HT1080 (cell line): ENCODE results near the gene TCAP. TPM values are rescaled to one million over a fixed set of nuclear protein-coding genes. Genes with fewer than 3 reads are reported as not detected.

ENCODE experiments used
- DNase-seq: peaks from one replicate; pipeline ENCODE4 v3.0.0-alpha.2; 2015; ENCODE audit warnings: low read depth
- total RNA-seq: library from RNA; depleted of rRNA; stranded (reverse); fragments of >200 nt; shearing (Covaris generic); gene quantifications from 2 replicates; pipeline ENCODE4 v1.2.3, GENCODE V29; 2014

Gene TCAP
- total RNA-seq, 1 experiment from 2014 or later = 1.00 TPM

DNA sequence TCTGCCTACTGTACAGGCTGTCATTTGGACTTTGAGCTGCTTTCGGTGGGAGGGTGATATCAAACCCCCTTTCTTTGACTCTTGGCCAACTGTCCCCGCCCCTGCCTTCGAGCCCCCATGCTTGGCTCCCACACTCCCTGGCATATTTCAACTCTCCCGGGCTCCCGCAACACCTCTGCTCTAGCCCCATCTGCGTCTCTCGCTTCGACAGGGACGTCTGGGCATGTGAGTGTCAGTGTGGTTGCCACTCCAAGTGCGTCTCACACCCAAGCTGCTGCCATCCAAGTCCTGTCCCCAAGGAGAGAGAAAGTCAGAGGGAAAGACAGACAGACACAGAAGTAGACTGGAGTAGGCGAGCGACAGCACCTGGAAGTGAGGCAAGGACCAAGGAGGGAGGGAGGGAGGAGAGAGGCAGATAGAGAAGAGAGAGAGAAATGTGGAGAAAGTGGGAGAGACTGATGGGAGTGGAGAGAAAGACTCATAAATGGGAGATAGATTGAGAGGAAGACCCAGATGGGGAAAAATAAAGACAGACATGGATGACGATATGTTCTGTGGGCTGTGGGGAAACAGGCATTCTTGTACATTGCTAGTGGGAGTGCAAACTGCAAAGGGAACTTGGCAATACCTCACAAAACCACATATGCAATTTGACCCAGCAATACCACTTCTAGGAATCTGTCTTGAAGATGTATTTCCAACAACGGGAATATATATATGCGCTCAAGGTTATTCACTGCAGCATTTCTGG, 16.4 kb upstream of the TCAP start:
- DNase-seq = no peak

DNA sequence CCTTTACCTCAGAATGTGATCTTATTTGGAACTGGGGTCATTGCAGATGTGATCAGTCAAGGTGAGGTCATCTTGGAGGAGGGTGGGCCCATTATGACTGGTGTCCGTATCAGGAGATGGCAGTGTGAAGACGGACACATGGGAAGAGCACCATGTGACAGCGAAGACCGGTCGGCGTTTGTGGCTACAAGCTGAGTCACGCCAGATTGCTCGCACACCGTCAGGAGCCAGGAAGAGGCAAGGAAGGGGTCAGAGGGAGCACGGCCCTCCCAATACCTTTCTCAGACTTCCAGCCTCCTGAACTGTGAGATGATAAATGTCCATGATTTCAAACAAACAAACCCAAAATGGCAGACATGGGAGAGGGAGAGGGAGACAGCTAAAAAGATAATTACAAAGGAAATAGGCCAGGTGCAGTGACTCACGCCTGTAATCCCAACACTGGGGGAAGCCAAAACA, 15.0 kb upstream of the TCAP start:
- DNase-seq = peak; percentile 84

DNA sequence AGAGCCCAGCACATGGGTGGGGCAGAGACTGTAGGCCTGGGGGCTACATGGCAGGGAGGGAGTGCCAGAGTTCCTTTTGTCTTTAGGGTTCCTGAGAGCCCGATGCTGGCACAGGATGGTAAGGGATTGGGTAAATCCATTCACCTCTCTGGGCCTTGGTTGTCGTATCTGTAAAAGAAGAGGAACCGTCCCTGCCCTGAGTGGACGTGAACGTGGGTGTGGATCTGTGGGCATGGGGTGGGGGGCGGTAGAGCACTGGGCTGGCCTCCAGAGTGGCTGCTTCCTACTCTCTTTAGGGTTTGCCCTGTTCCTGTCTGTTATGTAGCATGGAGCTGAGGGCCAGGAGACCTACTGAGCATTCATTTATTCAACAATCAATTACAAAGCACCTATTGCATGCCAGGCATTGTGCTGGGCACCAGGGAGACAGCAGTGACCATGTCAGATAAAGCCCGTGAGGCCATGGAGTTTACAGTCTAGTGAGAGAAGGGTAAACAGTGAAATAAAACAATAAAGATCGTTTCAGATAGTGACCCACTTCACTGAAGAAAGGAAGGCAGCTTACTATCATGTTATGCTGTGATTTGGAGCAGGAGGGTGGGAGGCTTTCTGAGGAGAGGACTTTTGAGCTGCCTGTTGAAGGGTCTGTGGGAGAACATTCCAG, 13.1 kb upstream of the TCAP start:
- DNase-seq = no peak

DNA sequence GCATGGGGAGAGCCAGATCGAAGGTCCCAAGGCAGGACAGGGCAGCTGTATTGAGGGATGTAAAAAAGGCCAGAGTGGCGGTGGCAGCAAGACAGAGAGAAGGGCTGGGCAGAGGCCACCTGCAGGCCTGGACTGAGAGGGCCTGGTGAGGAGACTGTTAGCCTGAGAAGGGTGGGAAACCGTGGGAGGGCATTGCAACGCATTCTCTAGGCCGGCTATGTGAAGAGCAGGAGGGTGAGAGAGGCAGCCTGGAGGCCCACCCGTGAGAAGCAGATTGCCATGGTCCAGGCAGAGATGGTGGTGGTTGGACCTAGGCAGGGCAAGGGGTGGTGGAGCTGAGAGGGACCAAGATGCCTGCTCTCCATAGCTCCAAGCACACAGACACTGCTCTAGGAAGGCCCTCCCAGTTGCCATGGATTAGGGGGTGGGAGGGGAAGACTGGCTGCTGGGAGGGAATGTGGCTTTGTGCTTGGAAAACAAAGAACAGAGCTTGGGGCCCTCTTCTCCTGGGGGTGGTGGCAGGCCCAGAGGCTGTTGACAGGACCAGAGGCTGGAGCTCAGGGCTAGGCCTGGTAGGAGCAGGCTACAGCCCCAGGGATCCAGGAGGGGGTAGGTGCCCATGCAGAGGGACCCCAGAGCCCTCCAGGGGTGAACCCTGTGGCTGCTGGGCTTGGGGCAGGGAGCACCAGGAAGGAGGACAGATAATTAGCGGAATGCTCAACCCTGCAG, 12.4 kb upstream of the TCAP start:
- DNase-seq = no peak

DNA sequence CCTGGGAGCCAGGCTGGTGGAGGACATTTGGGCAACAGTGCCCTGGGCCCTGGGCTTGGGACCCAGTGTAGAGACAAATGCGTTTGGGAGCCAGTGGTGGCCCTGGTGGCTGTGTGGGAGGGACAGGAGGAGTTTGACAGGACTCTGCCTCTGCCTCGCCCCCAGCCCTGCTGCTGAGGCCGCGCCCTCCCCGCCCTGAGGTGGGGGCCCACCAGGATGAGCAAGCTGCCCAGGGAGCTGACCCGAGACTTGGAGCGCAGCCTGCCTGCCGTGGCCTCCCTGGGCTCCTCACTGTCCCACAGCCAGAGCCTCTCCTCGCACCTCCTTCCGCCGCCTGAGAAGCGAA, 11.9 kb upstream of the TCAP start:
- DNase-seq = no peak

DNA sequence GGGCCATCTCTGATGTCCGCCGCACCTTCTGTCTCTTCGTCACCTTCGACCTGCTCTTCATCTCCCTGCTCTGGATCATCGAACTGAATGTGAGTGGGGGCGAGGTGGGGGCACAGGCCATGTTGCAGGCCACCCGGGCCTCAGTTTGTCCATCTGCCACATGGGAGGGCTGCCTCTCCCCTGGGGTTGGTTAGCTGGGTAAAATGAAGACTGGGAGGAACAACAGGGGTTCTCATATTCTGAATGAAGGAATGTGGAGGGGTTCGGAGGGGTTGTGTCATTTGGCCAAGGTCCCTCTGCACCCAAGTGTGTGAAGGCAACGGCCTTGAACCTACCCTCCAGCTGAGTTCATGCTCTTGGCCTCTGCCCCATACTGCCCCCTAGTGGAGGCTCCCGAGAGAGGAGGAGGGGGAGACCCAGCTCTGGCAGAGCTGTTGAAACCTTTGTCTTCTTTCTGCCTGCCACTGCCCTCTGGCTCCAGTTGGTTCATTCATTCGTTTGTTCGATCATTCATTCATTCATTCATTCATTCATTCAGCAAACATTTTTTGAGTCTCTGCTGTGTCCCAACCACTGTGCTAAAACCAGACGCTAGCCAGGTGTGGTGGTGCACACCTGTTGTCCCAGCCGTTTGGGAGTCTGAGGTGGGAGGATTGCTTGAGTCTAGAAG, 11.4 kb upstream of the TCAP start:
- DNase-seq = peak; percentile 28

DNA sequence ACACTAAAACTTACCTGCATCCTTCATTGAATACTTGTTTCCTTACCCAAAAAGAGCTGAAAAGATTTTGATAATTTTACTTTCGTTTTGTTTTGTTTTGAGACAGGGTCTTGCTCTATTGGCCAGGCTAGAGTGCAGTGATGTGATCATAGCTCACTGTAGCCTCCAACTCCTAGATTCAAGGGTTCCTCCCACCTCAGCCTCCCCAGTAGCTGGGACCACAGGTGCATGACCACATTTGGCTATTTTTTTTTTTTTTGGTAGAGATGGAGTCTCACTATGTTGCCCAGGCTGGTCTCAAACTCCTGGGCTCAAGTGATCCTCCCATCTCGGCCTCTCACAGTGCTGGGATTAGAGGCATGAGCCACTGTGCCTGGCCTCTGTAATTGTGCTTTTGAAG, 10.0 kb upstream of the TCAP start:
- DNase-seq = no peak

DNA sequence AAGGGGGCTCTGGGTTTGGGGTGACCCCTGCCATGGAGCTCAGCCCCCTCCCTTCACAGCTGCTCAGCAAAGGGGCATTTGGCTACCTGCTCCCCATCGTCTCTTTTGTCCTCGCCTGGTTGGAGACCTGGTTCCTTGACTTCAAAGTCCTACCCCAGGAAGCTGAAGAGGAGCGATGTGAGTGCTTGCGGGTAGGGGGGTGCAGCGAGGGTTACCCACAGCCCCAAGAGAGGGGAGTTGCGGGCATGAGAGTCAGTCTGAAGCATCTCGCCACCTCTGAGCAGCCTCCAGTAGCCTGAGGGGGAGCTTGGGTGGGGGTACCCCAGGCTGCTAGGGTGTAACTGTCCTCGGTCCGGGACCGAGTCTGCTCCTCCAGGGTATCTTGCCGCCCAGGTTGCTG, 6.8 kb upstream of the TCAP start:
- DNase-seq = no peak

DNA sequence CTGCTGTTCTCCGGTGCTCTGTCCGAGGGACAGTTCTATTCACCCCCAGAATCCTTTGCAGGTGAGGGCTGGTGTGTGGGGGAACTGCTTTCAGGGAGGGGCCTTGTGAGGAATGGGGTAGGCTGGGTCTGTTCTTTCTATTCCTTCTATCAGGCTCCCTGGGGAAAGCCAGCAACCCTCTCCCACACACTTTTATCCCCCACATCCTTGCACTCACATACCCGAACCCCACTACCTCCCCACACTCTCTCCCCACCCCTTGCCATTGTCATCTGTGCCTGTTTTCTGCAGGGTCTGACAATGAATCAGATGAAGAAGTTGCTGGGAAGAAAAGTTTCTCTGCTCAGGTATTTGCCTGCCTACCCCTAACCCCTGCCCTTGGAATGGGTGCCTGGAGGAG, 6.4 kb upstream of the TCAP start:
- DNase-seq = no peak

DNA sequence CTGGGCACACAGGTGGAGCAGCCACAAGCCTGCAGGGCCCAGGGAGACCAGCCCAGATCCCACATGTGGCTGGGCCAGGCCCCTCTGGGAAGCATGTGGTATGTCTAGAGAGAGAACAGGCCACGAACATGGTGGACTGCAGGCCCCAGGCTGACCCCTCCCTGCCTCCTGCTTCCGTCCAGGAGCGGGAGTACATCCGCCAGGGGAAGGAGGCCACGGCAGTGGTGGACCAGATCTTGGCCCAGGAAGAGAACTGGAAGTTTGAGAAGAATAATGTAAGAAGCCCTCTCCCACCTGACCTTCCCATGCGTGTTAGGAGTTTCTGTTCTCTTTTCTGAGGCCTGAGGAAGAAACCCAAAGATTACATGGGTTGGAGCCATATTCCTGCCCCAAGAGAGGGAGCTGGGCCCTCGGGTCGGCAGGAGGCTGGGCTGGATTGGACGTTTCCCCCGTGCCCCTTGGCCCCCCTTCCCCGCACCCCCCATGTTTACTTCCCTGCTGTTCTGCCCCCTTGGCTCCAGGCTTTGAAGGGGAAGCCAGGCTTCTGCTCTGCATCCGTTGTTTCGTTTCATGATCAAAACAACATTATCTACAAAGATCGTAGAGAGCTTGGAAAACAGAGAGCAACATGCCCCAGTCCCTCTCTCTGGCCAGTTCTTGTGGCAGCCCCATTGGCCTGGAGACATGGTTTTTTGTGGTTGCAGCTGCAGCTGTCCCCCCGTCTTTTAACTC, 5.7 kb upstream of the TCAP start:
- DNase-seq = no peak

DNA sequence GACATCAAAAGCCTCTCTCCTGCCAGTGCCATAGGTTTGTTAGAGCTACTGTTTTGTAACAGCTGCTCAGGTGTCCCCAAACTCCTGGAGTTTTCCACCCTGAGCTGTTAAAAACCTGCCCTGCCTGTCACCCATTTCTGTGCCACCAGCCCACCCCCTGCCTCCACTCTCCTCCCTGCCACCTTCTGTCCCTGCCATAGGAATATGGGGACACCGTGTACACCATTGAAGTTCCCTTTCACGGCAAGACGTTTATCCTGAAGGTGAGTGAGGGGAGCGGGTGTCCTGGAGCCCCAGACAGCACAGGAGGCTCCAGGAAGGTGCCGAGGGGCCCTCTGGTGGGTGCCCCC, 5.2 kb upstream of the TCAP start:
- DNase-seq = no peak

DNA sequence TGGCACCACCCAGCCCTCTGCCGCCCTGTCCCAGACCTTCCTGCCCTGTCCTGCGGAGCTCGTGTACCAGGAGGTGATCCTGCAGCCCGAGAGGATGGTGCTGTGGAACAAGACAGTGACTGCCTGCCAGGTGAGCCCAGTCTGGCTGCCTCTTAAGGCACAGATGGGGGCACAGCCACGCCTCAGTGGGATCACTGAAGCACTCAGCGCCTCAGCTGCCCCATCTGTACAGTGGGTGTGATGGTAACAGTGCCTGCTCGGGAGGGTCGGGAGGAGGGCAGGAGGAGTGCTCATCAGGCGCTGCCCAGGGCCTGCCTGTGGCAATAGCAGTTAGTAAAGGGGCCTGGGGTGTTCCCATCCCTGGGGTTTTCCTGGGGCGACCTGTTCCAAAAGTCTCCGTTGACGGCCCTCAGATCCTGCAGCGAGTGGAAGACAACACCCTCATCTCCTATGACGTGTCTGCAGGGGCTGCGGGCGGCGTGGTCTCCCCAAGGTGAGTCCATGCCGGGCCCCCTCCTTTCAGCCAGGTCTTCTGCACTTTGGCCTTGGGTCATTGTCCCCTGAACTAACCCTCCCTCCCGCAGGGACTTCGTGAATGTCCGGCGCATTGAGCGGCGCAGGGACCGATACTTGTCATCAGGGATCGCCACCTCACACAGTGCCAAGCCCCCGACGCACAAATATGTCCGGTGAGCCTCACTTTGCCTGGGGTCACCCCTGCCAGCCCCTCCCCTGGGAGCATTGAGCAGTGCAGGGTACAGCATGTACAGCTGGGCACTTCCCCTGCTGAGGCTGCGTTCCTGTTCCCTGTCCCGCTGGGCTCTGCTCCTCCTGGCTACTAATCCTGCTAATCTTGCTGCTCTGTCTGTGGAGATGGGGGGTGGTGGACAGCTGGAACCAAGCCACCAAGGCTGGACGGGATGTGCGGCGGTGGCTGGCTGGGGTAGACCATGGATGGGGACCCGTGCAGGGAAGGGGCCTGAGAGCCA, 4.5 kb upstream of the TCAP start:
- no peak for DNase-seq

DNA sequence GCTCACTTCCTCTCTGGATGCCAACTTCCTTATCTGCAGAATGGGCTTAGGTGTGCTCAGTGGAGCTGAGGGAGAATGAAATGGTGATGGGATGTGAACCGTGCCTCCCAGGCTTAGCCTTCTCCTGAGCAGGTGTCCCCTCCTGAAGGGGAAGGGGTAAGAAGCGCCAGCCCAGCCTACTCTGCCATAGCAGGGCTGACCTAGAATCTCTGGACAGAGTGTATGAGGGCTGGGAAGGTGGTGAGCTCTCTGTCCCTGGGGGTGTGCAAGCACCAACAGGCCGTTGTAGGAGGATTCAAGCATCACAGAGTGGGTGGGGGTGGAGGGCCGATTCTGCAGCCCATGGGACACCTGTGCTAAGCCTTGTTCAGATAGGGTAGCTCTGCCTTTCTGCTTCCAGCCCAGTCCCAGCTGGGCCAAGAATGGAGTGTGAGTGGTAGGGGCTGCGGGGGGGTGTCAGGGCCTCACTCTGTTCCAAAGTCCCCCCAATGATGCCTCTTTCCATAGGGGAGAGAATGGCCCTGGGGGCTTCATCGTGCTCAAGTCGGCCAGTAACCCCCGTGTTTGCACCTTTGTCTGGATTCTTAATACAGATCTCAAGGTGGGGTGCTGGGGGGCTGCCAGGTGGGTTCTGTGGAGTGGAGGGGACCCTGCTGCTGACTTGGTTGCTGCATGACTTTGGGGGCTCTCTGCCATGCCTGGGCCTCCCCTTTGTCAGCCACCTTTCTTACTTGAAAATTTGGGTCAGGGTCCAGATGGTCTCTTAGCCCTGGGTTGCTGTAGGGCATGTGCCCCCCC, 3.2 kb upstream of the TCAP start:
- no peak for DNase-seq

DNA sequence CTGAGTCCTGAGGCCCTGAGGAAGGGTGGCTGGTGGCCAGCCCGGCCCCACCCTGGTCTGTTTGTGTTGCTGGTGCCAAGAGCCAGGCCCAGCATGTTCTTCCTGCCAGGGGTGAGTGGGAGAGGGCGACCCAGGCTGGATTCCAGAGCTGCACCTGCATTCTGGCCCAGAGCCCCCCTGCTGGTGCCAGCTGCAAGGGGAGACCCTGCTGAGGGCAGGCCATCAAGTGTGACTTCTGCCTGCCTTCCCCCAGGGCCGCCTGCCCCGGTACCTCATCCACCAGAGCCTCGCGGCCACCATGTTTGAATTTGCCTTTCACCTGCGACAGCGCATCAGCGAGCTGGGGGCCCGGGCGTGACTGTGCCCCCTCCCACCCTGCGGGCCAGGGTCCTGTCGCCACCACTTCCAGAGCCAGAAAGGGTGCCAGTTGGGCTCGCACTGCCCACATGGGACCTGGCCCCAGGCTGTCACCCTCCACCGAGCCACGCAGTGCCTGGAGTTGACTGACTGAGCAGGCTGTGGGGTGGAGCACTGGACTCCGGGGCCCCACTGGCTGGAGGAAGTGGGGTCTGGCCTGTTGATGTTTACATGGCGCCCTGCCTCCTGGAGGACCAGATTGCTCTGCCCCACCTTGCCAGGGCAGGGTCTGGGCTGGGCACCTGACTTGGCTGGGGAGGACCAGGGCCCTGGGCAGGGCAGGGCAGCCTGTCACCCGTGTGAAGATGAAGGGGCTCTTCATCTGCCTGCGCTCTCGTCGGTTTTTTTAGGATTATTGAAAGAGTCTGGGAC, 2.4 kb upstream of the TCAP start:
- no peak for DNase-seq

DNA sequence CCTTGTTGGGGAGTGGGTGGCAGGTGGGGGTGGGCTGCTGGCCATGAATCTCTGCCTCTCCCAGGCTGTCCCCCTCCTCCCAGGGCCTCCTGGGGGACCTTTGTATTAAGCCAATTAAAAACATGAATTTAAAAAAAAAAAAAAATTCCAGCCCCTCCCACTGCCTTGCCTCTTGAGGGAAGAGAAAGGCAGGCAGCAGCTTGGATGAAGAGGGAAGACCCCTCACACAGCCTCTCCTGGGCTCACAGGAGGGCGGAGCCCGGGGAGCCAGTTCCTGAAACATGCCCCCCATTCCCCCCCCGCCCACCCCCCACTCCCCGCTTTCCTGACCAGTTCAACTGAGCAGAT, 1.8 kb upstream of the TCAP start:
- DNase-seq = no peak

DNA sequence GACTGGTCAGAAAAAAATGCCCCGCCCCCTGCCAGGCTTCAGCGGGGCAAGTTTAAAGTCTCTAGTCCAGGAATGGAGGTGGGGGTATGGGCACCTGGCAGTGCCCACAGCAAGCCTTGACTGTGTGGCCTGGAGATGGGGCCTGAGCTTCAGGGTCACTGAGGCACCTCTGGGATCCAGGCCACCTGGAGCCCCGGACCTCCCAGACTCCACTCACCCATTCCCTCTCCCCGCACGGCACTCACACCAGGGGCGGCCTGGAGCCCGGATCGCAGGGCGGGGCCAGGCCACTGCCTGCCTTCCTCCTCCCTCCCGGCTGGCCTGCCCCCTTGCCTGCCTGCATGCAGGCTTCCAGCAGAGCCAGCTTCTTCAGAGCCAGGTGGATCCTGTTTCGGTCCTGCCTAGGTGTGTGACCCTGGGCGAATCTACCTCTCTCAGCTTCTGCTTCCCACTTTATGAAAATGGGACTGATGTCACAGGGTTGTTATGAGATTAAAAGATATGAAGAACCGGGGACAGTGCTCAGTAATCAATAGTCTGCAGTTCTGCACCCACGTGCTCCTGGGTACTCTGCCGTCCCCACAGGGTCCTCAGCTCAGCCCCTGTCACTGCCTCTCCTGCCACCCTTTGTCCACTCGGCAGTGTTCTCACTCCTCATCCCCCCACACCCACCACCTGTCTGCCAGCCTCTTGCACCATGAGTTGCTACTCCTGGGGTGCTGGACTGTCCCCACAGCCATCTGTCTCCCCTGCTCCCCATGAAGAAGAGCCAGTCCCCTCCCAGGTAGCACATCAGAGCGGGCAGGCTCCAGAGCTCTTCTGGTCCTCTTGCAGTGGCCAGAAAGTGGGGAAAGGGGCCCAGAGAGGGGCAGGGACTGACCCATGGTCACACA, 1.2 kb upstream of the TCAP start:
- DNase-seq = peak; percentile 31

DNA sequence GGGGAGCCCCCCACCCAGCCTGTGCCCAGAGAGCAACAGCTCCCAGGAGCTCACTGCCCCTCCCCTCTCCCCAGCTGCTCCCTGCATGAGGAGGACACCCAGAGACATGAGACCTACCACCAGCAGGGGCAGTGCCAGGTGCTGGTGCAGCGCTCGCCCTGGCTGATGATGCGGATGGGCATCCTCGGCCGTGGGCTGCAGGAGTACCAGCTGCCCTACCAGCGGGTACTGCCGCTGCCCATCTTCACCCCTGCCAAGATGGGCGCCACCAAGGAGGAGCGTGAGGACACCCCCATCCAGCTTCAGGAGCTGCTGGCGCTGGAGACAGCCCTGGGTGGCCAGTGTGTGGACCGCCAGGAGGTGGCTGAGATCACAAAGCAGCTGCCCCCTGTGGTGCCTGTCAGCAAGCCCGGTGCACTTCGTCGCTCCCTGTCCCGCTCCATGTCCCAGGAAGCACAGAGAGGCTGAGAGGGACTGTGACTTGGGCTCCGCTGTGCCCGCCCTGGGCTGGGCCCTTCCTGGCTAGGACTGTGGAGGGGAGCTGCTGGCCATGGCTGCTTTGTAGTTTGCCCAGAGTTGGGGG, 584 bp downstream of the TCAP start:
- no peak for DNase-seq
